OCI-LY7 (cell line): ENCODE measurements around the gene FPGT. TPM values are rescaled to one million over a fixed set of nuclear protein-coding genes. Genes with fewer than 3 reads are reported as not detected.

Experiments
- BruUV-seq: library from RNA; stranded (reverse); fragments of 400-500 nt; replicated peaks from 2 replicates; lab custom pipeline; 2021; lab: Mats Ljungman, UMichigan
- CTCF ChIA-PET: fragments of 300-600 bp; sonication (Branson Sonifier 250); formaldehyde crosslinking; loops from one replicate; lab custom pipeline; 2022; ENCODE audit warnings: antibody characterized with exemption; ENCODE audit not compliant: unreplicated experiment; lab: Charles Lee
- POLR2A ChIA-PET: fragments of 300-600 bp; sonication (Branson Sonifier 250); formaldehyde crosslinking; loops from one replicate; lab custom pipeline; 2022; ENCODE audit warnings: antibody characterized with exemption; lab: Charles Lee
- DNase-seq: peaks from one replicate; pipeline ENCODE4 v3.0.0-alpha.2; 2015; ENCODE audit warnings: low spot score
- H2AFZ ChIP-seq: fragments of 200-600 bp; sonication (generic), shearing (Covaris generic); 2 replicates; pipeline ENCODE4 v1.6.1; 2014; ENCODE audit warnings: mild to moderate bottlenecking, antibody characterized with exemption, low read length, moderate library complexity
- H3K27ac ChIP-seq: fragments of 200-600 bp; sonication (generic); 2 replicates; pipeline ENCODE4 v1.5.1; 2014; ENCODE audit warnings: mixed run types, low read depth, mild to moderate bottlenecking, moderate library complexity, low read length, inconsistent platforms; ENCODE audit not compliant: poor library complexity, severe bottlenecking
- H3K36me3 ChIP-seq: fragments of 200-600 bp; sonication (generic); 2 replicates; pipeline ENCODE4 v1.6.1; 2014; ENCODE audit warnings: mild to moderate bottlenecking, antibody characterized with exemption, low read length, moderate library complexity, mixed read lengths; ENCODE audit not compliant: insufficient read depth
- H3K4me1 ChIP-seq: fragments of 200-600 bp; sonication (generic); 2 replicates; pipeline ENCODE4 v1.5.1; 2014; ENCODE audit warnings: mild to moderate bottlenecking, low read length; ENCODE audit not compliant: insufficient read depth, poor library complexity, severe bottlenecking
- H3K4me2 ChIP-seq: fragments of 200-600 bp; sonication (generic); 2 replicates; pipeline ENCODE4 v1.6.1; 2014; ENCODE audit warnings: mild to moderate bottlenecking, low read length
- H3K4me3 ChIP-seq: fragments of 200-600 bp; sonication (generic); 2 replicates; pipeline ENCODE4 v1.5.1; 2014; ENCODE audit warnings: mild to moderate bottlenecking, low read depth, low read length; ENCODE audit not compliant: poor library complexity, severe bottlenecking
- H3K79me2 ChIP-seq: fragments of 200-600 bp; sonication (generic); 2 replicates; pipeline ENCODE4 v1.6.1; 2016; ENCODE audit warnings: low read depth, mild to moderate bottlenecking, low read length, moderate library complexity, mixed read lengths; ENCODE audit not compliant: insufficient read depth
- H3K9me2 ChIP-seq: fragments of 200-600 bp; sonication (generic); 2 replicates; pipeline ENCODE4 v1.6.1; 2016; ENCODE audit warnings: mild to moderate bottlenecking, low read length, mixed read lengths; ENCODE audit not compliant: insufficient read depth
- H3K9me3 ChIP-seq: fragments of 200-600 bp; sonication (generic); 2 replicates; pipeline ENCODE4 v1.6.1; 2014; ENCODE audit warnings: mild to moderate bottlenecking, mixed run types, low read length, mixed read lengths
- H4K20me1 ChIP-seq: fragments of 200-600 bp; sonication (generic); 2 replicates; pipeline ENCODE4 v1.6.1; 2014; ENCODE audit warnings: mild to moderate bottlenecking, antibody characterized with exemption, low read length, moderate library complexity, mixed read lengths; ENCODE audit not compliant: insufficient read depth
- EZH2phosphoT487 ChIP-seq: fragments of 200-600 bp; sonication (generic); IDR thresholded peaks from 2 replicates; pipeline ENCODE4 v1.6.1; 2018; ENCODE audit warnings: low read depth, borderline replicate concordance, mild to moderate bottlenecking, mixed run types, antibody characterized with exemption, low read length, moderate library complexity, mixed read lengths
- intact Hi-C: fragments of 100-400 bp; cut with micrococcal nuclease; formaldehyde crosslinking; loops from one replicate; pipeline ENCODE4 v1.10.0; 2022; ENCODE audit not compliant: unreplicated experiment
- total RNA-seq, 2 experiments: library from RNA; depleted of rRNA in 1 of 2; stranded (reverse); fragments of >200 nt in 1 of 2; shearing (Covaris generic) in 1 of 2; gene quantifications; 2 replicates each; pipeline ENCODE4 v1.2.3, GENCODE V29; 2014 to 2022
- TF ChIP-seq, protein P1 (sequence below): fragments of 200-600 bp; sonication (generic); conservative IDR thresholded peaks from 2 replicates; pipeline ENCODE4 v1.5.1; 2014; ENCODE audit warnings: mild to moderate bottlenecking, antibody characterized with exemption, low read length, moderate library complexity, mixed read lengths

FPGT gene
- total RNA-seq, 2 experiments from 2014 or later: 9.2 to 9.4 TPM

DNA sequence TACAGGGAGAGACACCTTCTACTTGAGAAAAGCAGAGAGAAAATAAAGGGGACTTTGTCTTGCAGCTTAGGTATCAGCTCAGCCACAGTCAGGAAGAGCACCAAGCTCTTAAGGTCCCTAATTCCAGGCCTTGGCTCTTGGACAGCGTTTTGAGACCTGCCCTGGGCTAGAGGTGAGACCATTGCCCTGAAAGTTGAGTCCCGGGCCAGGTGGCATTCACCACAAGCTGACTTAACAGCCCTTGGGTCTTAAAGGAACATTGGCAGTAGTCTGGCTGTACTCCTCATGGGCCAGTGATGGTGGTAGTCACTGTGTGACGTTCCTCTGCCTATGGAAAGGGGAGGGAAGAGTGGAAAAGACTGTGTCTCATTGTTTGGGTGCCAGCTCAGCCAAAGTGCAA is 25.4 kb downstream of the FPGT start:
- H3K4me3 ChIP-seq: no peak overlapping the region
- H3K4me2 ChIP-seq: no peak overlapping the region
- ChIA-PET POLR2A (no interaction called here), CTCF (no interaction called here)
- TF ChIP-seq EZH2phosphoT487: no peak
- TF ChIP-seq, protein P1, sequence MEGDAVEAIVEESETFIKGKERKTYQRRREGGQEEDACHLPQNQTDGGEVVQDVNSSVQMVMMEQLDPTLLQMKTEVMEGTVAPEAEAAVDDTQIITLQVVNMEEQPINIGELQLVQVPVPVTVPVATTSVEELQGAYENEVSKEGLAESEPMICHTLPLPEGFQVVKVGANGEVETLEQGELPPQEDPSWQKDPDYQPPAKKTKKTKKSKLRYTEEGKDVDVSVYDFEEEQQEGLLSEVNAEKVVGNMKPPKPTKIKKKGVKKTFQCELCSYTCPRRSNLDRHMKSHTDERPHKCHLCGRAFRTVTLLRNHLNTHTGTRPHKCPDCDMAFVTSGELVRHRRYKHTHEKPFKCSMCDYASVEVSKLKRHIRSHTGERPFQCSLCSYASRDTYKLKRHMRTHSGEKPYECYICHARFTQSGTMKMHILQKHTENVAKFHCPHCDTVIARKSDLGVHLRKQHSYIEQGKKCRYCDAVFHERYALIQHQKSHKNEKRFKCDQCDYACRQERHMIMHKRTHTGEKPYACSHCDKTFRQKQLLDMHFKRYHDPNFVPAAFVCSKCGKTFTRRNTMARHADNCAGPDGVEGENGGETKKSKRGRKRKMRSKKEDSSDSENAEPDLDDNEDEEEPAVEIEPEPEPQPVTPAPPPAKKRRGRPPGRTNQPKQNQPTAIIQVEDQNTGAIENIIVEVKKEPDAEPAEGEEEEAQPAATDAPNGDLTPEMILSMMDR: no peak
- no TSS peak for BruUV-seq
- H3K4me1 ChIP-seq: no peaks in the 10 kb centered on the region
- H4K20me1 ChIP-seq: no peaks in the 10 kb centered on the region
- H3K9me3 ChIP-seq: no peaks in the 10 kb centered on the region
- intact Hi-C loops: no loop called here
- H3K79me2 ChIP-seq: no peaks in the 10 kb centered on the region
- no peaks in the 10 kb centered on the region for H3K36me3 ChIP-seq
- no peak overlapping the region for H3K27ac ChIP-seq
- H3K9me2 ChIP-seq: no peaks in the 10 kb centered on the region
- DNase-seq: no peak
- no peak overlapping the region for H2AFZ ChIP-seq

DNA sequence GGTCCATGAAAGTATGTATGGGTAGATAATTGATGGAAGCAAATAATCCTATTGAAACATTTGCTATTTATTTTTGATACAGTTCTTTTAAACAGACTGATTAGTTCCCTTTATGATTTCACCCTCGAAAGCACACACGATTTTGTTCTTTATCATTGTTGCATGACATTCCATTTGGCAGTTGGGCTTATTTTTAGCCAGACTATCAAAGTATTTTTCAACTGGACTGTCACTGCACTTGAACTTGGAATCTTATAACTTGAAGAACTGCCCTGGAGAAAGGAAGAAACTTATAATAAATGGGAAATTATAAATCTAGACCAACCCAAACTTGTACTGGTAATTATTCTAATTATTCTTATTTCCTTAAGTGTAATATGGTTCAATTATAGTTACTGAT is 37.1 kb downstream of the FPGT start, which contains the start of gene TNNI3K:
TSS of gene TNNI3K (plus strand) at position 235 of the 400 bp plus-strand sequence. CDS start at position 300, 65 bp downstream.
- intact Hi-C loops: no loop called here
- POLR2A ChIA-PET: no interaction called here
- CTCF ChIA-PET: no interaction called here
- Histone ChIP-seq H3K4me3 (no peak within 1 kb of the TSS), H3K36me3 (no peaks in the 10 kb centered on the region), H4K20me1 (no peaks in the 10 kb centered on the region), H3K9me3 (no peaks in the 10 kb centered on the region), H3K79me2 (no peaks in the 10 kb centered on the region), H3K4me1 (no peaks in the 10 kb centered on the region), H2AFZ (no peak within 1 kb of the TSS), H3K27ac (no peak within 1 kb of the TSS), H3K9me2 (no peaks in the 10 kb centered on the region; the same call in 1 of the 2 replicates), H3K4me2 (no peak within 1 kb of the TSS)
- no peak for TF ChIP-seq EZH2phosphoT487
- TF ChIP-seq, protein P1: no peak
- DNase-seq: no peak
- BruUV-seq: no TSS peak

DNA sequence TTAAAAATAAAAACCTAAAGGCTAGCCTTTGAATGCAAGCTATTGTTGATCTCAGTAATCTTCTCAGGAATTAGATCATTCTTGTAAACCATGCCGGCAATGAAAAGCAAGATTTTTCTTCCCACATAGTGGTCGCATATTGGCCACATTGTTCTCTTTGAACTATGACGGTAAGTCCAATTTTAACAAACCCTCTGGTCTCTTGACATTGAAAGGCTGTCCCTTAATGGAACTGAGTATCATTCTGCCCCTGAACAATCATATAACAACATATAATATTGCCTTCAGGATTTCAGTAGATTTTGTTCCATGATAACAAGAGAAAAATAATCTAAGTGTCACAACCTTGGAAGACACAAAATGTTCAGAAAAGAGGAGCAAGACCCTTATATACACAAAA is 38.4 kb downstream of the FPGT start:
- Histone ChIP-seq H3K4me3 (no peak overlapping the region), H3K27ac (no peak overlapping the region), H3K9me2 (no peaks in the 10 kb centered on the region; the same call in 1 of the 2 replicates), H2AFZ (no peak overlapping the region), H3K79me2 (no peaks in the 10 kb centered on the region), H3K9me3 (no peaks in the 10 kb centered on the region), H3K4me2 (no peak overlapping the region), H3K36me3 (no peaks in the 10 kb centered on the region), H4K20me1 (no peaks in the 10 kb centered on the region), H3K4me1 (no peaks in the 10 kb centered on the region)
- POLR2A ChIA-PET: no interaction called here
- TF ChIP-seq EZH2phosphoT487: no peak
- TF ChIP-seq, protein P1: no peak
- intact Hi-C loops: no loop called here
- DNase-seq: no peak
- CTCF ChIA-PET: no interaction called here
- no TSS peak for BruUV-seq
